Right cardiac atrium (tissue), 5 donors: Measurements from ENCODE around the gene CCDC136. TPM values are rescaled to one million over a fixed set of nuclear protein-coding genes. Genes with fewer than 3 reads are reported as not detected.

Source experiments
- ATAC-seq, 2 donors: fragments of 200-7000 bp; cut with Tn5 transposase; one replicate each; pipeline versions ENCODE4 v1.8.0 to v1.9.1; 2020; ENCODE audit warnings: moderate library complexity in 2 of 2, mild to moderate bottlenecking in 1 of 2
- DNase-seq, 3 donors: peaks; one replicate each; pipeline ENCODE4 v3.0.0-alpha.2; 2020
- H3K27ac ChIP-seq: one replicate; pipeline ENCODE4 v1.5.1; 2013; ENCODE audit warnings: mild to moderate bottlenecking, low read length, control low read depth, moderate library complexity
- H3K27me3 ChIP-seq: one replicate; pipeline ENCODE4 v1.6.1; 2013; ENCODE audit not compliant: control insufficient read depth, insufficient read depth
- H3K4me1 ChIP-seq: one replicate; pipeline ENCODE4 v1.6.1; 2013; ENCODE audit warnings: low read length; ENCODE audit not compliant: control insufficient read depth, insufficient read depth
- H3K4me3 ChIP-seq: one replicate; pipeline ENCODE4 v1.5.1; 2013; ENCODE audit warnings: low read length, control low read depth
- H3K9me3 ChIP-seq: one replicate; pipeline ENCODE4 v1.6.1; 2013; ENCODE audit warnings: low read length; ENCODE audit not compliant: control insufficient read depth
- WGBS: extraction: QIAGEN DNeasy Blood & Tissue Kit; methylation state at CpG from one replicate; pipeline ENCODE4 v1.1.7; 2013; 5-methylcytosine and 5-hydroxymethylcytosine counted together
- intact Hi-C, 4 donors: fragments of 100-400 bp; cut with DNase I; formaldehyde crosslinking; loops; one replicate each; pipeline versions ENCODE4 v1.11.0 to v1.14.0; 2022 to 2023
- polyA plus RNA-seq: library from polyadenylated mRNA; stranded (reverse); fragments of 200-250 nt; gene quantifications from one replicate; pipeline ENCODE4 v1.2.3, GENCODE V29; 2013
- total RNA-seq, 4 donors: library from RNA; stranded (reverse); fragmentation: NEBNext Ultra II Directional; extraction: Animal tissue kit (Norgen Biotek cat#: 25700); gene quantifications; one replicate each; pipeline ENCODE4 v1.2.1, GENCODE V29; 2021
- donor health status: healthy with polysubstance abuse.
- donor health status: DM: no; HTN: yes; CAD: no.
- donor health status: DM: no; HTN: no; CAD: no.
- donor health status: DM: no; HTN: yes; CAD: no; lungs with severe emphysema.
- donor health status: DM: yes; HTN: yes; CAD: no.

Gene CCDC136
- total and polyA plus RNA-seq, 5 donors: 2.5 to 6.9 (median 5.7) TPM

GRCh38 chr7:128869138-128869943 is 77.6 kb downstream of the CCDC136 start:
- 1% methylated on average over 86 of the region's 86 CpGs for WGBS
- peak; percentile 60 to 84 (median 82) for DNase-seq
- intact Hi-C loops: no loop called here
- Histone ChIP-seq H3K27me3 (no peaks in the 10 kb centered on the region), H3K4me3 (peak overlapping the region; percentile 48), H3K4me1 (no peaks in the 10 kb centered on the region), H3K9me3 (no peaks in the 10 kb centered on the region), H3K27ac (no peak overlapping the region)
- peak; percentile 80 to 84 for ATAC-seq

GRCh38 chr7:128869944-128870285 is 78.1 kb downstream of the CCDC136 start:
- intact Hi-C loops: no loop called here
- H3K9me3 ChIP-seq: no peaks in the 10 kb centered on the region
- no peaks in the 10 kb centered on the region for H3K4me1 ChIP-seq
- ATAC-seq: peak in 1 of 2 donors; percentile 3
- DNase-seq: no peak
- 10% methylated on average over 30 of the region's 30 CpGs for whole genome bisulfite sequencing
- no peaks in the 10 kb centered on the region for H3K27me3 ChIP-seq
- H3K4me3 ChIP-seq: peak overlapping the region; percentile 48
- no peak overlapping the region for H3K27ac ChIP-seq

GRCh38 chr7:128871050-128871449 is 79.3 kb downstream of the CCDC136 start:
- ATAC-seq: no peak
- H3K27me3 ChIP-seq: no peaks in the 10 kb centered on the region
- H3K9me3 ChIP-seq: no peaks in the 10 kb centered on the region
- H3K4me3 ChIP-seq: no peak overlapping the region
- no peaks in the 10 kb centered on the region for H3K4me1 ChIP-seq
- peak in 1 of 3 donors; percentile 20 for DNase-seq
- intact Hi-C loops: no loop called here
- WGBS: 95% methylated on average over 5 of the region's 5 CpGs
- no peak overlapping the region for H3K27ac ChIP-seq

Other genes with a start within 250 kb of the CCDC136 start
- 1 to 10 TPM; 1.5 to 5.0 (median 2.8) TPM for gene GARIN1A, start 119.7 kb upstream of the CCDC136 start, total RNA-seq
- 1.7 TPM for gene GARIN1A, start 119.7 kb upstream of the CCDC136 start, polyA plus RNA-seq
- gene CALU, start 52.6 kb upstream of the CCDC136 start, total RNA-seq: 100 to 1,000 TPM; 195 to 318 (median 234) TPM
- 90.7 TPM for gene CALU, start 52.6 kb upstream of the CCDC136 start, polyA plus RNA-seq
- gene OPN1SW, start 16.2 kb upstream of the CCDC136 start, total RNA-seq: not detected
- gene OPN1SW, start 16.2 kb upstream of the CCDC136 start, polyA plus RNA-seq: not detected
- gene FLNC, start 38.4 kb downstream of the CCDC136 start, total RNA-seq: 100 to 1,000 TPM; 244 to 358 (median 285) TPM
- gene FLNC, start 38.4 kb downstream of the CCDC136 start, polyA plus RNA-seq: 216 TPM
- gene ATP6V1F, start 70.9 kb downstream of the CCDC136 start, total RNA-seq: 100 to 1,000 TPM; 127 to 139 (median 134) TPM
- 224 TPM for gene ATP6V1F, start 70.9 kb downstream of the CCDC136 start, polyA plus RNA-seq
- gene KCP, start 118.7 kb downstream of the CCDC136 start, total RNA-seq: under 1 TPM; 0.23 to 0.28 (median 0.24) TPM
- gene KCP, start 118.7 kb downstream of the CCDC136 start, polyA plus RNA-seq: 0.36 TPM
- 1 to 10 TPM; 3.0 to 4.6 (median 4.2) TPM for gene IRF5, start 146.0 kb downstream of the CCDC136 start, total RNA-seq
- gene IRF5, start 146.0 kb downstream of the CCDC136 start, polyA plus RNA-seq: 1.6 TPM